ENCODE measurements around the gene ELF1. TPM values are rescaled to one million over a fixed set of nuclear protein-coding genes. Genes with fewer than 3 reads are reported as not detected.

ELF1 gene
- total RNA-seq, 2 donors from 2014 or later: 108 to 123 TPM

- 93% methylated on average over 5 of the region's 5 CpGs for WGBS
- H3K4me3 ChIP-seq: no peak overlapping the region
- peaks cover 4% of the 10 kb centered on the region for H3K4me1 ChIP-seq (replicated peaks)
- no peaks in the 10 kb centered on the region for H3K27me3 ChIP-seq (replicated peaks; ENCODE audit: insufficient read depth)
- H3K36me3 ChIP-seq: no peaks in the 10 kb centered on the region
- no peak overlapping the region for H3K27ac ChIP-seq
- no peak for DNase-seq (ENCODE audit: low spot score)
- intact Hi-C loops (cut with DNase I): no loop called here
- TF ChIP-seq POLR2AphosphoS5 (IDR thresholded peaks at IDR 0.05) (no peak), CTCF (IDR thresholded peaks at IDR 0.05) (no peak), POLR2A (IDR thresholded peaks at IDR 0.05) (no peak)
- H3K9me3 ChIP-seq: no peaks in the 10 kb centered on the region
These were observed 60.5 kb downstream of the ELF1 start for GRCh38 chr13:40958655-40959054.

GRCh38 chr13:40946485-40946884 lies 72.6 kb downstream of the ELF1 start:
- no peaks in the 10 kb centered on the region for H3K27me3 ChIP-seq (replicated peaks; ENCODE audit: insufficient read depth)
- DNase-seq (ENCODE audit: low spot score): no peak
- no peak overlapping the region for H3K27ac ChIP-seq
- no peak for TF ChIP-seq POLR2A (IDR thresholded peaks at IDR 0.05)
- TF ChIP-seq CTCF (IDR thresholded peaks at IDR 0.05): no peak
- TF ChIP-seq POLR2AphosphoS5 (IDR thresholded peaks at IDR 0.05): no peak
- WGBS: 100% methylated on average over 1 of the region's 1 CpG
- no peak overlapping the region for H3K4me3 ChIP-seq
- H3K4me1 ChIP-seq (replicated peaks): no peaks in the 10 kb centered on the region
- intact Hi-C loops (cut with DNase I): no loop called here
- no peaks in the 10 kb centered on the region for H3K36me3 ChIP-seq
- H3K9me3 ChIP-seq: no peaks in the 10 kb centered on the region

GRCh38 chr13:40943073-40943472 lies 76.0 kb downstream of the ELF1 start:
- intact Hi-C loops (cut with DNase I): no loop called here
- Histone ChIP-seq H3K27ac (no peak overlapping the region), H3K4me3 (no peak overlapping the region), H3K4me1 (replicated peaks) (peaks cover 9% of the 10 kb centered on the region), H3K27me3 (replicated peaks; ENCODE audit: insufficient read depth) (no peaks in the 10 kb centered on the region), H3K9me3 (no peaks in the 10 kb centered on the region), H3K36me3 (no peaks in the 10 kb centered on the region)
- TF ChIP-seq CTCF (IDR thresholded peaks at IDR 0.05) (no peak), POLR2A (IDR thresholded peaks at IDR 0.05) (no peak), POLR2AphosphoS5 (IDR thresholded peaks at IDR 0.05) (no peak)
- no peak for DNase-seq (ENCODE audit: low spot score)

GRCh38 chr13:40941581-40941980 lies 77.5 kb downstream of the ELF1 start:
- Histone ChIP-seq H3K27ac (no peak overlapping the region), H3K9me3 (no peaks in the 10 kb centered on the region), H3K36me3 (no peaks in the 10 kb centered on the region), H3K27me3 (replicated peaks; ENCODE audit: insufficient read depth) (no peaks in the 10 kb centered on the region), H3K4me1 (replicated peaks) (peaks cover 9% of the 10 kb centered on the region), H3K4me3 (no peak overlapping the region)
- 83% methylated on average over 5 of the region's 5 CpGs for WGBS
- intact Hi-C loops (cut with DNase I): no loop called here
- TF ChIP-seq CTCF (IDR thresholded peaks at IDR 0.05) (no peak), POLR2AphosphoS5 (IDR thresholded peaks at IDR 0.05) (no peak), POLR2A (IDR thresholded peaks at IDR 0.05) (no peak)
- DNase-seq (ENCODE audit: low spot score): no peak

GRCh38 chr13:40940841-40941240 lies 78.3 kb downstream of the ELF1 start:
- H3K36me3 ChIP-seq: no peaks in the 10 kb centered on the region
- DNase-seq (ENCODE audit: low spot score): no peak
- no peak overlapping the region for H3K4me3 ChIP-seq
- intact Hi-C loops (cut with DNase I): no loop called here
- no peak for TF ChIP-seq CTCF (IDR thresholded peaks at IDR 0.05)
- peak; percentile 6 for TF ChIP-seq POLR2AphosphoS5 (IDR thresholded peaks at IDR 0.05)
- peak overlapping the region in 1 of 2 donors; percentile 42 for H3K27ac ChIP-seq
- no peaks in the 10 kb centered on the region for H3K27me3 ChIP-seq (replicated peaks; ENCODE audit: insufficient read depth)
- no peaks in the 10 kb centered on the region for H3K9me3 ChIP-seq
- H3K4me1 ChIP-seq (replicated peaks): peaks cover 9% of the 10 kb centered on the region
- 60% methylated on average over 6 of the region's 6 CpGs for WGBS
